HCEC 1CT (cell line): ENCODE results near the gene CHST14.

Experiments used
- DNase-seq: peaks from one replicate; pipeline ENCODE4 v3.0.0-alpha.2; 2017

CHST14 gene

GRCh38 chr15:40470423-40471104, at the start of gene CHST14:
Gene CHST14, plus strand, starts transcription at chr15:40470984. Its CDS starts 230 bp downstream, at chr15:40471214.
- DNase-seq = peak; percentile 12

GRCh38 chr15:40421246-40422157, 49.3 kb upstream of the CHST14 start:
- peak; percentile 42 for DNase-seq

GRCh38 chr15:40424483-40425115, 46.2 kb upstream of the CHST14 start:
- no peak for DNase-seq

GRCh38 chr15:40425681-40426080, 45.1 kb upstream of the CHST14 start:
- DNase-seq = no peak

GRCh38 chr15:40427188-40427587, 43.6 kb upstream of the CHST14 start:
- DNase-seq = no peak

GRCh38 chr15:40428185-40428584, 42.6 kb upstream of the CHST14 start:
- DNase-seq = no peak

GRCh38 chr15:40429068-40429710, 41.6 kb upstream of the CHST14 start:
- DNase-seq = no peak

- no peak for DNase-seq
These were observed 40.4 kb upstream of the CHST14 start for GRCh38 chr15:40430271-40430805.

- DNase-seq = no peak
These were observed 35.6 kb upstream of the CHST14 start for GRCh38 chr15:40435023-40435709.

- no peak for DNase-seq
These were observed 35.1 kb upstream of the CHST14 start for GRCh38 chr15:40435710-40436089.

- DNase-seq = no peak
These were observed 34.5 kb upstream of the CHST14 start for GRCh38 chr15:40436116-40436891.

- DNase-seq = no peak
These were observed 33.7 kb upstream of the CHST14 start for GRCh38 chr15:40436892-40437751.

- no peak for DNase-seq
These were observed 32.8 kb upstream of the CHST14 start for GRCh38 chr15:40437752-40438687.

GRCh38 chr15:40438712-40439111, 32.1 kb upstream of the CHST14 start:
- no peak for DNase-seq

- no peak for DNase-seq
These were observed 31.3 kb upstream of the CHST14 start for GRCh38 chr15:40439461-40439959.

GRCh38 chr15:40439960-40440742, 30.6 kb upstream of the CHST14 start:
- DNase-seq = no peak

- DNase-seq = peak; percentile 92
These were observed 29.8 kb upstream of the CHST14 start, which contains the start of gene BAHD1 for GRCh38 chr15:40440743-40441564. Gene BAHD1, plus strand, starts transcription at chr15:40440953. Its CDS starts 17,512 bp downstream, at chr15:40458465.
